Renal pelvis (tissue), 4 donors: Measurements from ENCODE around the gene SNRNP70. TPM values are rescaled to one million over a fixed set of nuclear protein-coding genes. Genes with fewer than 3 reads are reported as not detected.
"Not testable (repeated sequence)": the region's sequence is repeated elsewhere in the genome, so short reads cannot be mapped to it uniquely, and the experiment has no call there.

Experiments
- DNase-seq: peaks from one replicate; pipeline ENCODE4 v3.0.0-alpha.2; 2013
- polyA plus RNA-seq, 3 donors: library from polyadenylated mRNA; unstranded; fragments of 120-200 nt; gene quantifications; one replicate each; pipeline ENCODE4 v1.2.1, GENCODE V29; 2013; ENCODE audit not compliant: insufficient read length in 3 of 3

Gene SNRNP70
- polyA plus RNA-seq, 3 donors, result 322 to 406 (median 393) TPM

GRCh38 chr19:49114630-49115363 is 29.5 kb downstream of the SNRNP70 start:
- DNase-seq, result peak; percentile 70

- DNase-seq, result no peak
These were observed 31.3 kb downstream of the SNRNP70 start for GRCh38 chr19:49116544-49116943.

GRCh38 chr19:49117677-49118564 is 32.7 kb downstream of the SNRNP70 start:
- no peak for DNase-seq

- peak; percentile 91 for DNase-seq
These were observed 33.5 kb downstream of the SNRNP70 start, which contains the start of gene C19orf73 for GRCh38 chr19:49118565-49119410. Gene C19orf73, minus strand, starts transcription at chr19:49119143. Its CDS starts 121 bp downstream, at chr19:49119022.

GRCh38 chr19:49119411-49120324 is 34.4 kb downstream of the SNRNP70 start, which contains the start of gene PPFIA3:
Gene PPFIA3, plus strand, starts transcription at chr19:49119544. Its CDS starts 8,330 bp downstream, at chr19:49127874.
- peak; percentile 69 for DNase-seq

GRCh38 chr19:49120325-49120683 is 35.1 kb downstream of the SNRNP70 start:
- DNase-seq, result no peak

GRCh38 chr19:49120868-49121267 is 35.6 kb downstream of the SNRNP70 start:
- DNase-seq, result no peak

GRCh38 chr19:49121841-49122240 is 36.6 kb downstream of the SNRNP70 start:
- DNase-seq, result not testable (repeated sequence)

- not testable (repeated sequence) for DNase-seq
These were observed 38.0 kb downstream of the SNRNP70 start for GRCh38 chr19:49123285-49123684.

- DNase-seq, result no peak
These were observed 39.9 kb downstream of the SNRNP70 start for GRCh38 chr19:49125025-49125731.

GRCh38 chr19:49126575-49126974 is 41.3 kb downstream of the SNRNP70 start:
- DNase-seq, result no peak

- not testable (repeated sequence) for DNase-seq
These were observed 42.0 kb downstream of the SNRNP70 start for GRCh38 chr19:49127225-49127624.

GRCh38 chr19:49127674-49128544 is 42.7 kb downstream of the SNRNP70 start:
- peak; percentile 96 for DNase-seq

- DNase-seq, result no peak
These were observed 43.4 kb downstream of the SNRNP70 start for GRCh38 chr19:49128545-49129237.

GRCh38 chr19:49129238-49129583 is 44.0 kb downstream of the SNRNP70 start:
- no peak for DNase-seq

- DNase-seq, result no peak
These were observed 45.1 kb downstream of the SNRNP70 start for GRCh38 chr19:49130325-49130724.

GRCh38 chr19:49132974-49133609 is 47.8 kb downstream of the SNRNP70 start:
- no peak for DNase-seq
